GDM1 (cell line): ENCODE results near the gene OR13D1.
"Not testable (repeated sequence)": the region's sequence is repeated elsewhere in the genome, so short reads cannot be mapped to it uniquely, and the experiment has no call there.

Experiments used
- DNase-seq: peaks from one replicate; lab custom pipeline; 2025; lab: John Stamatoyannopoulos, UW

Gene OR13D1, protein sequence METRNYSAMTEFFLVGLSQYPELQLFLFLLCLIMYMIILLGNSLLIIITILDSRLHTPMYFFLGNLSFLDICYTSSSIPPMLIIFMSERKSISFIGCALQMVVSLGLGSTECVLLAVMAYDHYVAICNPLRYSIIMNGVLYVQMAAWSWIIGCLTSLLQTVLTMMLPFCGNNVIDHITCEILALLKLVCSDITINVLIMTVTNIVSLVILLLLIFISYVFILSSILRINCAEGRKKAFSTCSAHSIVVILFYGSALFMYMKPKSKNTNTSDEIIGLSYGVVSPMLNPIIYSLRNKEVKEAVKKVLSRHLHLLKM

DNA sequence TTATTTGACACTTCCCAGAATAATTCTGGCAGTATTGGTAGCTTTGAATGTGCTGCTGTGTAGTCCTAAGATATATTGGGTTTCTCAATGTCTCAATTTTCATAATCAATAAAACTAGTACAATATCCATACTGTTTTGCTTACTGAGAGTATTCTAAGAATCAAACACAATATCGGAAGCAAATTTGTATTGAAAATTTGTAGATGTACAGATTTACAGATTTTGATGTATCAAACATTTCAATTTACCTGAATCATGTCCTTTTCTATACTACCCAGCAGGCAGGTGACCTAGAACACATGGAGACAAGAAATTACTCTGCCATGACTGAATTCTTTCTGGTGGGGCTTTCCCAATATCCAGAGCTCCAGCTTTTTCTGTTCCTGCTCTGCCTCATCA is at the start of gene OR13D1:
Gene OR13D1 (plus strand): TSS at position 301 of the 400 bp plus-strand sequence. CDS start 0 bp downstream, at position 301.
- DNase-seq, result no peak

DNA sequence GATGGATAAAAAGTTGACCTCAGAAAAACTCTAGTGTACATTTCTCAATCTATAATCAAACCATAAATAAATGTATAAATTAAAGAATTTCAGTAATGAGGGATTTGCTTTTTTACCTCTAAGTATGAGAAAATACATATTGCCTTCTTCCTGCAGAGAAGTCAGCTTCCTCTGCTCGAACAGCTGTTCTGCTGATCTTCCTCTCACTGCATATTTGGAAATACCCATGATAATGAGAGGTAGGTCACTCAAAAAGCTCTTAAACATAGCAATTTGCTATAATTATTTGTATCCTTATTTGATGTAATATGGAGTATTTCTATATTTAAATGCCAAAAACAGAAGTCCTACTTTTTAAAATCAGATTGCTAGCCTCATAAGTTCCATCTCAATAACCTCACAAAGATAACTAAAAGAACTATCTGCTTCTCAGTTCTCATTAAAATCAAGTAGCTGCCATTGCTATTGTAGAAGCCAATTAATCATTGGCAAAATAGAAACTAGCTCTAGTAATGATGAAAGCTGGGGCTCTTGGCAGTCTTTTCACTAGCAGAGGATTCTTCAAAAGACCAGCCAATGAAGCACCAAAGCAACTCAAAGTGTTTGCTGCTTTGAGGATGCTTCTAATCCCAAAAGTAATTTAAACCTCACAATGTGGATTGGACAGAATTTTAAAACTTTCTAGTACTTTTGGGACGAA is 35.7 kb upstream of the OR13D1 start:
- no peak for DNase-seq

DNA sequence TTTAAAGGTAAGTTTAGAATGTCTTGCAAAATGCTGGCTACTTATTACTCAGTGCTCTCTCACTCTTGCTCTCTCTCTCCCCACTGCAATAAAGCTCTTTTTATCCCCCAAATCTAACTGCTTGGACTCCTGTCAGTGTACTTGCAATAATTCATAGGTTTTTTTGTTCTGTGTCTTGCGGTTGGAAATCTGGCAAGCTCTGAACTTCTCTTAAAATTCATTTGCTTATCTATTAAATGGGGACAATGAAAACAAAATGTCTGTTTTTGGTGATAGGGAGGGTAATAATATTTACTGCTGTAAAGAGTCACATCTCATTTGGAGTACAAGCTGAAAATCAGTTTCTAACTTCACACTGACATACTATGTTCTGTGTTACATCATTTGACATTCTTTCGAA is 18.7 kb upstream of the OR13D1 start:
- DNase-seq, result no peak

DNA sequence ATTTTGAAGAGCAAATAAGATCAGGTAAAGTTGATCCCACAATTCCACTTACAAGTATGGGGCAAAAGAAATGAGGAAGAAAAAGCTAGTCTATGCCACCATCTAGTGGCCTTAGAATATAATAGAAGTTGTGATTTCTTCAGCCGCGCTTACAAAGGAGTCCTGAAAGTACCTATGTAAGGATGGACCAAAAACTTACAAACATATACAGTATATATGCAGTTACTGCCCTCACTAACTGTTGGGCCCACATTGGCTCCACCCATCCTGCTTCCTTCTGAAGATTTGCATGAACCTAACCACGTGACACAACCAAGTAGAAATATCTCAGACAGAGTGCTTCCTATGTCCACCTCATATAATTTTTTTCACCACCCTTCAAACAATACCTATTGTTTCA is 11.7 kb upstream of the OR13D1 start:
- DNase-seq, result peak; percentile 14

- no peak for DNase-seq
Observed at GRCh38 chr9:104686081-104686480, 8.2 kb upstream of the OR13D1 start.

- DNase-seq, result no peak
Observed at GRCh38 chr9:104700306-104700705, 6.0 kb downstream of the OR13D1 start.

DNA sequence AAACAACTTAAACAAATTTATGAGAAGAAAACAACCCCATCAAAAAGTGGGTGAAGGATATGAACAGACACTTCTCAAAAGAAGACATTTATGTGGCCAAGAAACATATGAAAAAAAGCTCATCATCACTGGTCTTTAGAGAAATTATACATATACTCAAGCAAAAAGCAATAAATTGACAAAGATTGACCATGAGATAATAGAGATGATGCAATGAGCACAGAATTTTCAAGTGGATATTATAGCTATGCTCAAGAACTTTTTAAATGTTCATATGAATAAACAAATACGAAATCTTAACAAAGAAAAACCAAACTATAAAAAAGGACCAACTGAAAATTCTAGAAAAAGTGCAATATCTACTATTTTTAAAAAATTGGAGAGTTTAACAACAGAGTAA is 14.4 kb downstream of the OR13D1 start:
- DNase-seq, result not testable (repeated sequence)

- no peak for DNase-seq
Observed at GRCh38 chr9:104711604-104712003, 17.3 kb downstream of the OR13D1 start.

DNA sequence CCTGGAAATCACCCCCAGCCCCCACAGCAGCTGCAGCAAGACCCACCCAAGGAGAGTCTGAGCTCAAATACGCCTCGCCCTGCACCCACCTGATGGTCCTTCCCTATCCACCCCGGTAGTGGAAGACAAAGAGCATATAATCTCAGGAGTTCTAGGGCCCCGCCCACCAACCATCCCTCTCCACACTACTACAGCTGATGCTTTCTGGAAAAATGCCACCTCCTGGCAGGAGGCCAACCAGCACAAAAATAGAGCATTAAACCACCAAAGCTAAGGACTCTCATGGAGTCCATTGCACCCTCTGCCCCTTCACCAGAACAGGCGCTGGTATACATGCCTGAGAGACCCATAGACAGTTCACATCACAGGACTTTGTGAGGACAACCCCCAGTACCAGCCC is 30.7 kb downstream of the OR13D1 start:
- no peak for DNase-seq

DNA sequence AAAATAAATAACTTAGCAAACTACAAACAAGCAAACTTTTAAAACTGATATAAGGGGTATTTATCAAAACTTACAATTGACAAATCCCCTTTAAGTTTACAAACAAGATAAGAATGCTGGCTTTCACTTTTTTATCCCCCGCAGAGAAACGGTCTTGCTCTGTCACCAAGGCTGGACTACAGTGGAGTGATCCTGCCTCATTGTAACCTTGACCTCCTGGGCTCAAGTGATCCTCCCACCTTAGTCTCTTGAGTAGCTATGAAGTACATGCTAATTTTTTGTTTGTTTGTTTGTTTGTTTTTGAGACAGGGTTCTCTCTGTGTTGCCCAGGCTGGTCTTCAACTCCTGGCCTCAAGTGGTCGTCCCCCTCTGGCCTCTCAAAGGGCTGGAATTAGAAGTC is 44.1 kb downstream of the OR13D1 start:
- DNase-seq, result no peak

GRCh38 chr9:104740621-104741020 is 46.3 kb downstream of the OR13D1 start:
- no peak for DNase-seq

GRCh38 chr9:104743376-104743985 is 49.2 kb downstream of the OR13D1 start:
- peak; percentile 38 for DNase-seq
